GM20431 (cell line): ENCODE data around the gene JAK1.

Source experiments
- in situ Hi-C: fragments of 300-500 bp; cut with MseI, MboI; formaldehyde crosslinking; loops from one replicate; pipeline ENCODE4 v1.15.0; 2020; ENCODE audit warnings: low sequenced_read_pairs; ENCODE audit not compliant: unreplicated experiment

Gene JAK1

DNA sequence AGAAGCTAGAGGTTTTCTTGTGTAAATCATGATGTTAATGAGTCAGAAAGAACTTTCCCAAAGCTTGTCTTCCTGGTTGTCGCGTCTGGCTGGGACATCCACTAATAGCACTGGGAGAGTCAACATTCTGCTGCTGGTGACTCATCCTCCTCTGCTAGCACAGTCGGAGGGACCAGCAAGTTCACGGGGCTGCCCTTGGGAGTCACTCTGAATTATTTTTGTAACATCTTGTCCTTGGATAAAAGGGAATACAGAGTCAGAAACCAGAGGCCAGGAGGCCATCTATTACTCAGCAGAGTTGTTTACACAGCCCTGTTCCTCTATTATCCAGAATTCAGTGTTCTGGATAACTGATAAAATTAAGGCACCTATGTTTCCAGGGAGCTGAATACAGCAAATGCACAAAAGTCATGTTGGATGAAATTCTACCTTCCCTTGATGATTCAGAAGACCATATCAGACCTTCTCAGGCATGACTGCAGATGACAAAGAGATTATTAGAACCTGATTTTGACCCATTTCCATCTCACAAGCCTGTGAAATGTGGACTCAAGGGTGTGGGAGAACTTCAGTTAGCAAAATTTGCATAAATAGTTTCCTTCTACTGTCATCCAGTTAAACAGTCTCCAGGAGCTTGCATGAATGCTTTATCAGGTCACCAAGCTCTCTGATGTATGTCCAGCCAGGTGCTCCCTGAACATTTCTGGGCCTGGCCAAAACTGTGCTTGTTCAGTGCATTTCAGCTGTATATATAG, 68.1 kb downstream of the JAK1 start:
- in situ Hi-C loops, result no loop called here

DNA sequence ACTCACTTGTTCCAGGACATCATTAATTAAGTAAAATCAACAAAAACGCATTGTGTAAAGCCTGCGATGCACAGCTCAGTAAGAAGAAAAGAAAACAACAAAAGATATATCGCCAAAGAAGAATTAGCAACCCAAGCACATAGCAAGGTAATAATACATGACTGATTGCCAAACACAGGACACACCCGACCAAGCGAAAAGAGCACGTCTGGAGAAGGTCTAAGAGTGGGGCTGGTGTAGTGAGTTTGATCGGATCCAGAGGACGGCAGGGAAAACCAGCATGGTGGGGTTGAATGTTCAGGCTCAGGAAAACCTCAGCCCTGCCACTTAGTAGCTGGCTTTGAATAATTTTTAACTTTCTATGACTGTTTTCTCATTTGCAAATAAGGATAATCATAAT, 69.8 kb downstream of the JAK1 start:
- in situ Hi-C loops, result no loop called here

DNA sequence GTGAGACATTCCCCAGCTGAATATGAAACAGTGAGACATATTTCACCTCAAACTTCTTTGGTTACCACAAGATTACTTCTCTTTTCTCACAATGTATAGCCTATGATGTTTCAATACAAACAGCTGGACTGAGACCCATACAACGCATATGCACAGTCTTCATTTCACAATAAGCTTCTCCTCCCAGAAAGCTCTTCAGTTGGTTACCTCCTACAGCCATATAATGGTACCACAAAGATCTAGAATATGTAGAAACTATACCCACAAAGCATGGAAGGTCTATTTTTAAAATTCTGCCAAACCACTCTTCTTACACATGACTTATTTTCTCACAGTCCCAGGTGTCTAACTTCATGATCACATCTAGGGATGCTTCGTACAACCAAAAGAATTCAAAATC, 70.8 kb downstream of the JAK1 start:
- in situ Hi-C loops, result no loop called here

DNA sequence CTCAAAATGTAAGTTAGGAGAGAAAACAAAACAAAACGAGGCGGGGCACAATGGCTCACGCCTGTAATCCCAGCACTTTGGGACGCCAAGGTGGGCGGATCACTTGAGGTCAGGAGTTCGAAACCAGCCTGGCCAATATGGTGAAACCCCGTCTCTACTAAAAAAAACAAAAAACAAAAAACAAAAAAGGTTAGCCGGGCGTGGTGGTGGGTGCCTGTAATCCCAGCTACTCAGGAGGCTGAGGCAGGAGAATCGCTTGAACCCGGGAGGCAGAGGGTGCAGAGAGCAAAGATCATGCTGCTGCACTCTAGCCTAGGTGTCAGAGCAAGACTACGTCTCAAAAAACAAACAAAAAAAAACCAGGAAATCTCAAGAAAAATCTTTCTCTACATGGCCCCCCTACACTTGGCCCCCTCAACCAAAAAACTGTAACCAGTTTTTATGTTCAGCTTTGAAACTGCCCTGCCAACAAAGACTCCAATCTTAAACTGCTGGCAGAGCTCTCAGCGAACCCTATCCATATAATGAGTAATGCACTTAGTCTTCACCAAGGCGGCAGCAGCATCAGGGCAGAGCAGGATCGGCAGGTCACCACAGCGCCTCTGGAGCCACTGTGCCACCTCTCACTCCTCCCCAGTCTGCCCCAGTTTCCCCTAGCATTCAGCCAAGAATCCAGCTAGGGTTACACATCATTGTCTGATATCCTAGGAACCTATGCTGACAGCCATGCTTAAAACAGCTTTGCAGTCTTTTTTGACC, 71.7 kb downstream of the JAK1 start:
- in situ Hi-C loops, result no loop called here

DNA sequence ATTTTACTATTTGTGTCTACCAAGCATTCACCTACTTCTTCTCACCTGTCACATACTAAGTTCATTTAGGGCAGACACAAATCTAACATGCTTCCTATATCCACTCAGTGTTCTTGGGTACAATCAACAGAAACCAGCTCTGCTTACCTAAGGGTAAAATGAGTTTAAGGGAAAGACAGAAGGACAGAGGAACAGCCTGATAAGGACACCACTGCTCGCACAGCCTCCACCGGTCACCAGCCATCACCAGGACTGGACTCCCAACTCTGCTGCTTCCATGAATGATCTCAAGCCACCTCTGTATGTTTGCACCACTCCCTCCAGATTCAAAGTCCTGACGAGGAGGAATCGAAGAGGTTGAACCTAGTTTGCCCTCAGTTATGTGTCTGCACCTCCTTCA, 72.4 kb downstream of the JAK1 start:
- in situ Hi-C loops, result no loop called here

DNA sequence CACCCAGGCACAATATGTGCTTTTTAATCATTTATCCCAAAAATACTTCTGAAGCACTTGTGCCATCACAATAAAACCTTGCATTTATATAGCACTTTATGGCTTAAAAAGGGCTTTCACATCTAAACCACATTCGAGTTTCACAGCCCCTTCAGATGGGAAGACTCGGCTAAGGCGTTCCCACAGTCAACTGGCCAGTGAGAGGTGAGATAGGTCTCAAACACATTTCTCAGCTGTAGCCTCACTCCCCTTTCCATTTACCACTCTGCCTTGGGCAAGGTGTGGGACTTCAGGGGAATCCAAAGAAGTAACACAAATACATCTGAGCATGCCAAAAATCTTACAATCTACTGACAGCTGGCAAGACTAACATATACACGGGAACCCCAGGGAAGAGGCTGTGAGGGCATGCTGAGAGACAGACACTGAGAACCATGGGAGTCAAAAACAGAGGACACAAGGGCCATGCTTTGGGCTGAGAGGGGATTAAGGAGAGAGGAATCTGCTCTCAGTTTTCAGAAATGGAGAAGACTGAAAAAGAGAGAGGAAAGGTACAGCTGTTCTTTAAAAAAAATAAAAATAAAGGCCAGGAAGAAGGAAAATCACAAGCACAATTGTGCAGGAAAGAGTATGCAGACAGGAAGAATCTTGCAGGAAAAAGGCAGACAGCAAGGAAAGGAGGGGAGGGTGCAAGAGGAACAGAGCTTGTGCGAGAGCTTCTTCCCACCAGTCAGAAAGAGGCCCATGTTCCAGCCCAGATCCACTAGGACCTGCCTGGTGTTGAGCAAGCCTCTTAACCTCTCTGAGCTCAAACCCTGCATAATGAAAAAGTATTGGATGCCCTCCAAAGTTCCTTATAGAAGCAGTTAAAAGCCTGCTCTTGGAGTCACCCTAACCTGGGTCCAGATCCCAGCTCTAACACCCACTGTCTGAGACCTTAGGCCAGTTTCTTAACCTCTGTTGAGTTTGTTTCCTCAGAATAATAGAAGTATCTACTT, 73.5 kb downstream of the JAK1 start:
- in situ Hi-C loops, result no loop called here

DNA sequence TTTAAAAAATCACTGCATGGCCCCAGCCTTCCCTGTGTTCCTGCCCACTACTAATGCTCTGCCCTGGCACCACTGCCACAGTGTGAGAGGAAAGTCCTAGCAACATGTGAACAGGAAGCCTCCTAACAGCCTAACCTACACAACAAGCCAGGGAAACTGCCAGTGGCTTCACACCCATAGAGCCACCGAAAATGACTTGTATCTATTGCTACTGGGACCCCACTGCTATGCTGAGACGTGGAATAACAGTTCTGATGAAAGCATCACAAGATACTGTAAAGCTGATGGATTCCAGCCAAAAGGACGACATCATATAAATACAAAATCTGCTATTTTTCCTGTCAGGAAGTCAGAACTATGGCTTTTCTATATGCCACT, 74.9 kb downstream of the JAK1 start:
- in situ Hi-C loops, result no loop called here

DNA sequence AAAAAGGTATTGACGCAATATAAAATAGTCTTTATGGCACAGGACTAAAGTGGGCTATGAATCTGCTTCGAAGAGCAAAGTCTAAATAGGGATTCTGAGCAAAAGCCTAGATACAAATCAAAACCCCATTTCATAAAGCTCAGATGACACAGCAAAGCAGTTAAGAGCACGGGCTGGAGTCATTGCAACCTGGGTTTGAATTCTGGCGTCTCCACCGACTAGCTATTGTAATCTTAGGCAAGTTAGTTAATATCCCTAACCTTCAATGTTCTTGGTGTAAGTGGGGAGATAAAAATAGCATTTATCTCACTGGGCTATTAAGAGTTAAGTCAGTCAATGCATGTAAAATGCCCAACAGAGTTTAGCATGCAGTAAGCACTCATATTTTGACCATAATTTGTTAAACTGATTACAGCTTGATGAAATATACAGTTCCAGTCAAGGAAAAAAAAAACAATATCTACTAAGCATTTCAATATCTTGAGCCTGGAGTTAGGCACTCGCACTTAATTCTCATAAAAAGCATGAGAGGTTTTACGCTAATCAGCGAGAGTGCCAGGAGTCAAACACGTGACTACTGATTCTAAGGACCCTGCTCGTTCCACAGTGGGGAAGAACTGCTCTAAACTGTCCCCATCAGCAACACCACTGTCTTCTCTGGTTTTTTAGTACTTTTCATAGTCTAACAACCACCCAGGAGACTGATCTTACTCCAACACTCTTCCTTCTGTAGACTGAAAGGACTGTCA, 75.5 kb downstream of the JAK1 start:
- in situ Hi-C loops, result no loop called here

DNA sequence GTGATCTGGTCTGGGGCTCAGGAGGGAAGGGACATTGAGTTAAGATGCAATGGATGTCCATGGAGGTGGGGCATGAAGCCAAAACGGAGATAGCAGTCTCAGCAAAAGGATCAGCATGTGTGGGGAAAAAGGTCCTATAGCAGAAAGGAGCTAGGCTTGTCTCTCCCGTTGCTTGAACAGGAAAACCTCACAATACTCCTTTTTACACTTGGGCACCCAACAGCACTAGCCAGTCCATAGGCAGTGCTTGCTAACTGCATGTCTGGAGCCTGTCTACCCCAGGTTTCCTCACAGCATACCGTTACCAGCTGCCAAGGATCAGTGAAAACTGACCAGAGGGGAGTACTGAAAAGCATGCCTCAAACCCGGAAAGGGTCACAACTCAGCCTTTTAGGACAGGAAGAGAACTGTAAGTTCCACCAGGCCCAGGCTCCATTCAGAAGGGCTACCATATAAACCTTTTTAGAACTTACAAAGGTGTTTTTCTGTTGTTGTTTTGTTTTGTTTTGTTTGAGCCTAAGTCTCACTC, 78.6 kb downstream of the JAK1 start:
- in situ Hi-C loops, result no loop called here

DNA sequence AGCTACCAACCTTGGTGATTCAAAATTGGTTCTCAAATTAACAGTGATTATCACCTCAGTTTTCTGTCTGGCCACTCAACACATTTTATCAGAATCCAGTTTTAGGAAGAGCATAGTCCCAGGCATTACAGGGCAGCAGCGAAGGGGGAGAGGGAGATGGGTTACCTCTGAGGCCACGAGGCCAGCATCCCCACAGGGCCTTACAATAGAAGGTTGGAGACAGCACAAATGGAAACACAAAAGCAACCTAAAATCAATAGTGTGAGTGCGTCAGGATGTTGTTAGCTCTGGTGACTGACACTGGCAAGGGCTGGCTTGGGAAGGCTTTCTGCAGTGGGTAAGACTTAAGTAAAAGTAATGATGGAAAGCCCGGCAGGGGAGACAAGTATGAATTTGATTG, 79.5 kb downstream of the JAK1 start:
- in situ Hi-C loops, result no loop called here

DNA sequence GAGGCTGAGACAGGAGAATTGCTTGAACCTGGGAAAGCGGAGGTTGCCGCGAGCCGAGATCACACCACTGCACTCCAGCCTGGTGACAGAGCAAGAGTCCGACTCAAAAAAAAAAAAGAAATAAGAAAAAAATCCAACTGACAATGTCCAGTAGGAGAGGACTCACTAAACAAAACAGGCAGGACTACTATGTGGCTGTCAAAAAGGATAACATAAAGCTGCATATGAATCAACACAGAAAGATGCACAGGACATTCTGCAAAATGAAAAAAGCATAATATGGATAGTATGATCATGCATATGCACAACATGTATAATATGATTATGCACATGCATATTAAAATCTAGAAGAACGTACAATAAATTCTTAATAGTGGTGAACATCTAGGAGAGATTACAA, 80.7 kb downstream of the JAK1 start:
- in situ Hi-C loops, result no loop called here

DNA sequence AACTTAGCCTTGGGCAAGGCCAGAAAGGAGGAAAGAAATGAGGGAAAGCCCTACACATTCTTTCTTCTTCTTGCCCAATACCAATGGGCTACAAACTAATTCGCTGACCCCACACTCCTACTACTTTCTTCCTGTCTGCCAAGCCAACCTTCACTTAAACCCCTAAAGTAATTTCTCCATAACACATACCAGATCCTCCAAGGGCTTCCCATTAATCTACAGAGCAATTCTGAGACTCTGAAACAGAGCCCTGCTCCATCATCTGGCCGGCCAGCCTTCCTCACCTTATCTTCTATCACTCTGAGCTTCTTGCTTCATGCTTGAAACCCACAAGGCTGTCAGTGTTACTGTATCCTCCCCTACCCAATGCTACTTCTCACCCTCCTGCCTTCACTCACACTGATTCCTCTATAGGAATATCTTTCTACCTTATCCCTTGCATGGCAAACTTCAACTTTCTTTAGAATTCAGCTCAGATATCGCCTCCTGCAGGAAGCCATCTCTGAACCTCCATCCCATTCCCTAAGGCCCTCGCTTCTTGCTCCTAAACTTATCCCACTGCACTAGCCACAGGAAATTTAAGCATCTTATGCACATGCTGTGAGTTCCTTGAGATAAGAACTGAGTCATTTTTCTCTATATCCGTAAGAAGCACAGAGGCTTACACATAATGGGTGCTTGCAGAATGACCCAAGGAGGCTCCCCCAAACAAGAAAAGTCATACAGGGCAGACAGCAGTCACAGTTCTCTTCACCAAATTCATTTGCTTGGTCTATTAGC, 81.9 kb downstream of the JAK1 start:
- in situ Hi-C loops, result no loop called here

DNA sequence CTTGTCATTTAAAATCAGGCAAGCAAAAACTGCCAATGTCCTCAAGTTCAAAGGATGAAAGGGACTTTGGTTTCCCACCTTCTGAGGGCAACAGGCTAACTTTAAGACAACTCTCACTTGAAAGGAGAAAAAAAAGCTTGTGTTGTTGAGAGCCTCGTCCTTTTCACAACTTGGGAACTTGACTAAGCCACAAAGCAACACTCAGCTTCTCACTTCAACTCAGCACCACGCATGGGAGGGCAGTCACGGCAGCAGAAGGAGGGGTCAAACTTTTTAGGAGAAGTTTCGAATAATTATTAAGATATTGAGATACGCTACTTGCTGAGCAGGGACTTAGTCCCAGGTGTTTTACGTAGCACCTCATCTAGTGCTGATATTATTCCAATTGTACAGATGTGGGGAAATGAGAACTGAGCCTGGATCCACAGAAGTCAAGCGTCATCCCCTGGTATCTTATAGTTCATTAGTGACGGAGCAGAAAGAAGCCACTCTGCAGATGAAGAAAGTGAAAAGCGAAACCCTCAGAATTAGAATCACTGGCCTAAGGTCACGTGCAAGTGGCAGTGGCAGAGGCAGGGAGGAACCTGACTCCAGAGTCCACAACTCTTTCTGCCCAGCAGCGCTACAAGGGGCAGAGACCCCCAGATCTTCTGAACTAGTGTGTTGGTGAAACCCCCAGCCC, 83.6 kb downstream of the JAK1 start:
- in situ Hi-C loops, result no loop called here

DNA sequence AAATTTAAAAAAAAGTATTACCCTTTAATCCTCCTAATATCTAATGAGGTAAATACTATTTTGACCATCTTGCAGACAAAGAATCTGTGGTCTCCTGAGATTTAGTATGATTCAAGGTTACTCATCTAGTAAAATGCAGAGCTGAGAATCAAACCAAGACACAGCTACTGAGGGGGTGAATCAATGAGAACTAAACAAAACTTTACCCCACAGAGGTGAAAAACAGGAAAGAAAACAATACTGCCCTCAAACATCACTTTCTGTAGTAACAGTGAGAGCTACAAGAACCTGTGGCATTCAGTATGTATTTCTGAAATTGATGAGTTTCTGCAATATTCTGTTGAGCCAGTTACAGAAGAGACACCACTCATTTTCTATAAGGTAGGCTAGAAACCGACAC, 85.1 kb downstream of the JAK1 start:
- in situ Hi-C loops, result no loop called here

DNA sequence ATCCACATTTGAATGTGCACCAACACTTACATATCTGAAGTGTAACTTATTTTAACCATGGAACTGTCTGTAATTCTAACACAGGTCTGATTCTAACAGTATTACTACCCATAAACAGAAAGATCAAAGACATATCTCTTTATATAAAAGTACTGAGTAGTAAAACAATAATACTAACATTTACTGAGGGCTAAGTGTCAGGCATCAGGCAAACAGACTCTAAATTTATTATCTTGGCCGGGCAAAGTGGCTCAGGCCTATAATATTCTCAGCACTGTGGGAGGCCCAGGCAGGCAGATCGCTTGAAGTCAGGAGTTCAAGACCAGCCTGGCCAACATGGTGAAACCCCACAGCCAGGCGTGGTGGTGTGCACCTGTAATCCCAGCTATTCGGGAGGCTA, 85.9 kb downstream of the JAK1 start:
- in situ Hi-C loops, result no loop called here

DNA sequence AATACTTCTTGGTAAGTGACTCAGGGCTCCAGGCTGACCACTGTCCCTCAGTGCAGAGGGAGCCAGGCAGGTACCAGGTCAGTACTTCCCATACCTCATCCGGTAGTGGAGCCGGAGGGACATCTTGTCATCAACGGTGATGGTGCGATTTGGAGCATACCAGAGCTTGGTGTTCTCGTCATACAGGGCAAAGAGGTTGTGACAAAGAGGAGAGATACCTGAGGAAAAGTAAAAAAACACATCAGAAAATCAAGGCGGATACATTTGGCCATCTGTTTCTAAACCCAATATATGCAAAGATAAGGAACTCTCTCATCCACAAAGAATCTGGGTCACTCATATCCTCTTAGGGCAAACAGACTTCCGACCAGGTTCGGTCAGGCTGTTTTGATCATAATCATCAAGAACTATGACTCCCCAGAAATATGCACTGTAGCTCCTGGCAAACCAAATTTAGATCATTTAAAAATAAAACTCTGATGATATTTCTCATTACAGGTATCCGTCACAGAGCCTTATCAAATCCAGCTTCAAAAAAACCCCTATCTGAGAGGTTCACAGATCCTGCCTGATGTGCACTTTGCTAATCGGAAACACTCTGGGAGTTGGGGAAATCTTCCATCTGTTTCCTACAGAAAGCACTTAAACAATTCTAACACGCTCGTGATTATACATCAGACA, 87.3 kb downstream of the JAK1 start:
- in situ Hi-C loops, result no loop called here

DNA sequence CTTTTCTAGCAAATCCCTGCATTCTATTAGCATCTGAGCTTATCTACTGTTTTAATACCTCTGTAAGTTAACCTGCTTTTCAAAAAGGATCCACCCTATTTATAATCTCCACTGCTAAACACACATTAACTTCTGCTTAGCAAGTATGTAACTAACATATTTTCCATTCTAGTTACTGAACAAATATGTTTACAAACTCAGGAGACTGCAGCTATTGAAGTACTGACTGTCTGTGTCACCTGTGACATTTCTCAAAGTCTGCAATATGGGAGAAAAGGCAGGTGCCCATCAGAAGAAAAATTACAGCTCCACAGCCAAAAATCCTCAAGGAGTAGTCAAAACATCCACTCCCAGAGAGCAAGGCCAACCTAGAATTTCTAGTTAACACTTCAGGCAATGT, 88.3 kb downstream of the JAK1 start:
- in situ Hi-C loops, result no loop called here

DNA sequence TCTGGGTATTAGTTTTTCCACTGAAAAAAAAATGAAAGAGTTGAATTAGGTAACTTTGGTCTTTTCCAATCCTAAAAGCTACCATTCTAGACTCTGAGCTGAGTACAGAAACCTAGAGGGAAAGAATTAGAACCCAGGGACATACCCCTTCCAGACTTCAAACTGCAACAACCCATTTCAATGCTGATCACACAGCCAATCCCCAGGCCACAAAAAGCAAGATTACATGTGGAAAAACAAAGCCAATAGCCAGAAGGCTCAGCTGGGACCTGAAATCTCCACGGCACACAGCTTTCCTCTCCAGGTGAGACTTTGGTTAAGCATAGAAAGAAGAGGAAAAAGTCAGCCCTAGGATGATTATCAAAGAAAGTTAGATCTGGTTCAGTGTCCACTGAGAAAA, 88.8 kb downstream of the JAK1 start:
- in situ Hi-C loops, result no loop called here
